ENCODE measurements around the gene SSPN. TPM values are rescaled to one million over a fixed set of nuclear protein-coding genes. Genes with fewer than 3 reads are reported as not detected.

Gene SSPN
- total RNA-seq, 1 donor from 2014 or later = 42.9 TPM

- H3K36me3 Mint-ChIP-seq (ENCODE audit: low read depth) = no peaks in the 10 kb centered on the region
- no peak for TF ChIP-seq CTCF (IDR thresholded peaks at IDR 0.05)
- no peak for DNase-seq (ENCODE audit: low spot score)
- H3K9me3 Mint-ChIP-seq (ENCODE audit: low read depth) = no peaks in the 10 kb centered on the region
- H3K27me3 Mint-ChIP-seq (ENCODE audit: low read depth) = peaks cover 2% of the 10 kb centered on the region
- no peak overlapping the region for H3K4me3 Mint-ChIP-seq (ENCODE audit: unreplicated experiment)
- H3K27ac Mint-ChIP-seq (ENCODE audit: unreplicated experiment) = no peak overlapping the region
- no peaks in the 10 kb centered on the region for H3K4me1 Mint-ChIP-seq (ENCODE audit: low read depth)
These were observed 32.5 kb upstream of the SSPN start for GRCh38 chr12:26162905-26163304.

- Mint-ChIP-seq H3K4me1 (ENCODE audit: low read depth) (no peaks in the 10 kb centered on the region), H3K27ac (ENCODE audit: unreplicated experiment) (no peak overlapping the region), H3K4me3 (ENCODE audit: unreplicated experiment) (no peak overlapping the region)
These were observed 31.3 kb upstream of the SSPN start for GRCh38 chr12:26164118-26164517.

GRCh38 chr12:26172013-26172412, 23.4 kb upstream of the SSPN start:
- TF ChIP-seq CTCF (IDR thresholded peaks at IDR 0.05) = no peak
- Mint-ChIP-seq H3K4me1 (ENCODE audit: low read depth) (no peaks in the 10 kb centered on the region), H3K4me3 (ENCODE audit: unreplicated experiment) (no peak overlapping the region), H3K36me3 (ENCODE audit: low read depth) (no peaks in the 10 kb centered on the region), H3K9me3 (ENCODE audit: low read depth) (no peaks in the 10 kb centered on the region), H3K27ac (ENCODE audit: unreplicated experiment) (no peak overlapping the region), H3K27me3 (ENCODE audit: low read depth) (peaks cover 5% of the 10 kb centered on the region)
- no peak for DNase-seq (ENCODE audit: low spot score)

More at GRCh38 chr12:26164118-26164517, 31.3 kb upstream of the SSPN start:
- no peaks in the 10 kb centered on the region for H3K9me3 Mint-ChIP-seq (ENCODE audit: low read depth)
- no peaks in the 10 kb centered on the region for H3K36me3 Mint-ChIP-seq (ENCODE audit: low read depth)
- DNase-seq (ENCODE audit: low spot score) = no peak
- no peak for TF ChIP-seq CTCF (IDR thresholded peaks at IDR 0.05)
- H3K27me3 Mint-ChIP-seq (ENCODE audit: low read depth) = peaks cover 2% of the 10 kb centered on the region

- no peaks in the 10 kb centered on the region for H3K9me3 Mint-ChIP-seq (ENCODE audit: low read depth)
- no peak overlapping the region for H3K4me3 Mint-ChIP-seq (ENCODE audit: unreplicated experiment)
- H3K27ac Mint-ChIP-seq (ENCODE audit: unreplicated experiment) = no peak overlapping the region
- H3K4me1 Mint-ChIP-seq (ENCODE audit: low read depth) = no peaks in the 10 kb centered on the region
- peaks cover 5% of the 10 kb centered on the region for H3K27me3 Mint-ChIP-seq (ENCODE audit: low read depth)
- H3K36me3 Mint-ChIP-seq (ENCODE audit: low read depth) = no peaks in the 10 kb centered on the region
- TF ChIP-seq CTCF (IDR thresholded peaks at IDR 0.05) = no peak
- no peak for DNase-seq (ENCODE audit: low spot score)
These were observed 22.8 kb upstream of the SSPN start for GRCh38 chr12:26172539-26172938.

GRCh38 chr12:26172946-26173552, 22.3 kb upstream of the SSPN start:
- H3K9me3 Mint-ChIP-seq (ENCODE audit: low read depth) = no peaks in the 10 kb centered on the region
- no peak overlapping the region for H3K27ac Mint-ChIP-seq (ENCODE audit: unreplicated experiment)
- no peaks in the 10 kb centered on the region for H3K4me1 Mint-ChIP-seq (ENCODE audit: low read depth)
- H3K36me3 Mint-ChIP-seq (ENCODE audit: low read depth) = no peaks in the 10 kb centered on the region
- no peak overlapping the region for H3K4me3 Mint-ChIP-seq (ENCODE audit: unreplicated experiment)
- peaks cover 5% of the 10 kb centered on the region for H3K27me3 Mint-ChIP-seq (ENCODE audit: low read depth)
- no peak for TF ChIP-seq CTCF (IDR thresholded peaks at IDR 0.05)
- DNase-seq (ENCODE audit: low spot score) = no peak
